GM10847 (cell line): ENCODE measurements around the gene A1BG.
A peak's percentile ranks its signal among the peaks of the same experiment; 100 is the strongest.

Experiments used
- POLR2A ChIP-seq: IDR thresholded peaks from 2 replicates; pipeline ENCODE4 v1.6.1; 2011; ENCODE audit not compliant: insufficient read length; ENCODE audit errors: extremely low read depth

The A1BG gene

GRCh38 chr19:58335630-58336029 lies 17.7 kb downstream of the A1BG start:
- TF ChIP-seq POLR2A: no peak

DNA sequence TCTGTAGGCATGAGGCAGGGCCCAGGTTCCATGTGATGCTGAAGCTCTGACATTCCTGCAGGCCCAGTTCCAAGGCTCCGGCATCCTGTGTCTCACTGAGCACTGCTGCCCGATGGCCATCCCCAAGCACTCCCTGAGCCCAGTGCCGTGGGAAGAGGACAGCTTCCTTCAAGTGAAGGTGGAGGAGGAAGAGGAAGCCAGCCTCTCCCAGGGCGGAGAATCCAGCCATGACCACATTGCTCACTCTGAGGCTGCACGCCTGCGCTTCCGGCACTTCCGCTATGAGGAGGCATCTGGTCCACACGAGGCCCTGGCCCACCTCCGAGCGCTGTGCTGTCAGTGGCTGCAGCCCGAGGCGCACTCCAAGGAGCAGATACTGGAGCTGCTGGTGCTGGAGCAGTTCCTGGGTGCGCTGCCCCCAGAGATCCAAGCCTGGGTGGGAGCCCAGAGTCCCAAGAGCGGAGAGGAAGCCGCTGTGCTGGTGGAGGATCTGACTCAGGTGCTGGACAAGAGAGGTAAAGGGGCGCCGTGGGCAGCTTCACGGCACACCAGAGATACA lies 18.5 kb downstream of the A1BG start:
- no peak for TF ChIP-seq POLR2A

DNA sequence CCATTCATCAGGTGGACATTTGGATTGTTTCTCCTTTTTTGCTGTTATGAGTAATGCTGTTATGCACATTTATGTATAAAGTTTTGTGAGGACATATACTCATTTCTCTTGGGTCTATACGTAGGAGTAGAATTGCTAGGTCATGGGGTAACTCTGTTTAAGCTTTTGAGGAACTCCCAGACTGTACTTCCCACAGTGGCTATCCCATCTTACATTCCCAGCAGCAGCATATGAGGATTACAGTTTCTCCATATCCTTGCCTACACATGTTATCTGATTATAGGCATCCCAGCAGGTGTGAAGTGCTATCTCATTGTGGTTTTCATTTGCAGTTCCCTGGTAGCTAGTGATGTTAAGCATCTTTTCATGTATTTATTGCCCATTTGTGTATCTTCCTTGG lies 20.6 kb downstream of the A1BG start:
- no peak for TF ChIP-seq POLR2A

DNA sequence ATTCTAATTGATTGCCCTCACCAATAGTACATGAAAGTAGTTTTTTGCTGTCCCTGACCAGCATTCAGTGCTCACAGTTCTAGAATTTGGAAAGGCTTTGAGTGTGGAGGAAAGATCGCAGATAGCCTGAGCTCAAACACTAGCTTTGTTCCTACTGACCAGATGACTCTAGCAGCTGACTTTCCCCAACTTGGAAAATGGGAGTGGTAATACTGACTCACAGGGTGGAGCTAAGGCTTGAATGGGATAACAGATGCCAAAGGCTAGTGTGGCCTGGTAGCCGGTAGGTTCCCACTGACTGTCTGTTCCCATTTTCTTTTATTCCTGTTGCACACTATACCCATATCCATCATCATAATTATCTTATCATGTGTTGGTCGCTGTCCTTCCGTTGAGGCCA lies 22.8 kb downstream of the A1BG start:
- TF ChIP-seq POLR2A: no peak

DNA sequence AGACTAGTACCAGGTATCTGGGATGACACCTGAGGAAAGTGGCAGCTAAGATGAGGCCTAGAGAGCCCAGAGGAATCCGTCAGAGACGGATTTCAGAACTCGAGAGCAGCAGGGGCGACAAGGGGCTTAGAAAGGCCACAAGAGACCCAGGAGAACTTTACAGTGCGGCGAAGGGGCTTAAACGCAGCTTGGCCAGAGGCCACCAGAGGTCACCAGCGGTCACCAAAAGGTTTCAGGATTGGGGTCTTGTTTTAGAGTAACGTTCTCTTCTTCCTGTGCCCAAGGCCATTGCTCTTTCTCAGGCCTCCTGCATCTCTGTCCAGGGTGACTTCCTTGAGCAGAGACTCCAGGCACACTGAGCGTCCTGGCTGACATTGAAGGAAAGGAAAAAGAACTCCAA lies 24.3 kb downstream of the A1BG start:
- no peak for TF ChIP-seq POLR2A

GRCh38 chr19:58326914-58327726 lies 26.2 kb downstream of the A1BG start, which contains the start of gene ZSCAN22:
TSS of gene ZSCAN22 (plus strand) at chr19:58326994. CDS start at chr19:58334803, 7,809 bp downstream.
- peak; percentile 44 for TF ChIP-seq POLR2A

DNA sequence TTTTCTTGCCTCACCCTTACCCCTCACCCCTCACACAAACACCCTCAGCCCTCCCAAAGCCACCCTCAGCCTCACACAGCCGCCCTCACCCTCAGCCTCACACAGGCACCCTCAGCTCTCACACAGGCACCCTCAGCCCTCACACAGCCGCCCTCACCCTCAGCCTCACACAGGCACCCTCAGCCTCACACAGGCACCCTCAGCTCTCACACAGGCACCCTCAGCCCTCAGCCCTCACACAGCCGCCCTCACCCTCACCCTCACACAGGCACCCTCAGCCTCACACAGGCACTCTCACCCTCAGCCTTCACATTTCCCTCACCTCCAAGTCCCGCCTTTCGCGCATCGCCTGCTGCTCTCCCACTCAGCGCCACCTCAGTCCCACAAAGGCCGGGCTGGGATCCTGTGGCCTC lies 26.8 kb downstream of the A1BG start:
- no peak for TF ChIP-seq POLR2A

DNA sequence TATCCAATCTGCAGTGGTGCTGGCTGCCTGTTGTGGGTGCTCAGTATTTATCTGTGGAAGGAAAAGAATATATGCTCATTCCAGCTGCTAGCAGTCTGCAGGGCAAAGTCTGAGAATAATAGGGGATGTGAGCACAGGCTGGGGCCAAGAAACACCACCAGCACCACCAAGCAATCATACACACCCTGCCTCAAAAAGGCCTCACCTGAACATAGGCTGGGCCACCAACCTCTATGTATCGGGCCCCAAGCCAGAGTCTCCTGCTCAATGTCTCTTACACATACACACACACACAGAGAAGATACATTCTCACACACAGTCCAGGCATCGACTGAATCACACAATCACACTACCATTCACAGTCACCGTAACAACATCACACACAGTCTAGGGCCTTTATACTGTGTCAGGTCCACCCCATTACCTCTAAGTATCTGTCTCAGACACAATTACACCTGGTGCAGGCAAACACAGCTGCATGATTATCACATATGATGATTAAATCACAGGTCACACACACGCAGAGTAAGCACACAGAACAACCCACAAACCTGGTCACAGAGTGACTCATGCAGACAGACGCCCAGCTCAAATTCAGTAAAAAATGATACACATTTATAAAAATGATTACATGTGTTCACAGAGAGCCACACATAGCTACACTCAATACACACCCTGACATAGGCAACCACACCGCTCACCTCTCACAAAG lies 27.8 kb downstream of the A1BG start:
- no peak for TF ChIP-seq POLR2A

DNA sequence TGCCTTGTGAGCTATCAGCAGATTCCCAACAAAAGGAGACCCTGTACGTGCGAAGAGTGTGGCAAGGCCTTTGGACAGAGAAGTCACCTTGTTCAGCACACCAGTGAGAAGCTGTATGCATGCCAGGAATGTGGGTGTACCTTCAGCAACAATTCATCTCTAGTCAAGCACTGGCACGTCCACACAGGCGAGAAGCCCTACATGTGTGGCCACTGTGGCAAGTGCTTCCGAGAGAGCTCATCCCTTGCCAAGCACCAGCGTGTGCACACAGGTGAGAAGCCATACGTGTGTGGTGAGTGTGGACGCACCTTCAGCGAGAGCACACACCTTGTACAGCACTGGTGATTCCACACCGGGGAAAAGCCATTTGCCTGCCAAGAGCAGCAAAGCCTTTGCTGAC lies 34.1 kb downstream of the A1BG start:
- no peak for TF ChIP-seq POLR2A

GRCh38 chr19:58318297-58318696 lies 35.0 kb downstream of the A1BG start:
- no peak for TF ChIP-seq POLR2A

GRCh38 chr19:58317476-58318072 lies 35.7 kb downstream of the A1BG start:
- no peak for TF ChIP-seq POLR2A

GRCh38 chr19:58315580-58315979 lies 37.7 kb downstream of the A1BG start:
- no peak for TF ChIP-seq POLR2A

DNA sequence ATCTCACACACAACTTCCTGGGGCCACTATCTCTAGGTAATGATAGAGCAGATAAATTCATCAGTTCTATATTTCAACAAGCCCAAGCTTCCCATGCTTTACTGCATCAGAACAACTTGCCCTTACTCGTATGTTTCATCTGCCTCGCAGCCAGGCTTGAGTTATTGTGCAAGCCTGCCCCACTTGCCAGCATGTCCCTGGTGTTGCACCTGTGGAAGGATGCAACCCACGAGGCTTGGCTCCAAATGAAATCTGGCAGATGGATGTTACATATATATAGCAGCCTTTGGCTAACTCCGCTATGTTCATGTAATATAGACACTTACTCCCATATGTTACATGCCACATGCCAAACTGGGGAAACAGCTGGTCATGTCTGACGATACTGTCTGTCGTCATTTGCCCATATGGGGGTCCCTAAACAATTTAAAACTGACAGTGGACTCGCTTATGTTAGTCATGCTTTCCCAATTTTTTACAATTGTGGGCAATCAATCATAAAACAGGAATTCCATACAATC lies 41.9 kb downstream of the A1BG start:
- TF ChIP-seq POLR2A: no peak

DNA sequence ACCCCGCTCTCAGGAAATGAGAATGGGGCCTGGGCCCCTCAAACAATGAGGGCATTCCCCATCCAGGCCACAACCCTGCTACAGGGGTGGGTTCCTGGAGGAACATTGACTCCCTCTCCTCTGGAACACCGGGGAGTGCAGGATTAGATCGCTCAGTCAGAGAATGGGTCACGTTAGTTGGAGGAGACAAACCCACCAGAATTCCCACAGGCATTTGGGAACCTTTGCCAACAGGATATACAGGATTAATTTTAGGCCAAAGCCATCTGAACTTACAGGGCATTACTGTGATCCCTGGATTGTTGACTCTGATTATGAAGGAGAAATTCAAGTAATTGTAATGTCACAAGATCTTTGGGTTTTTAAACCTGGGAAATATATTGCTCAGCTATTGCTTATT lies 45.6 kb downstream of the A1BG start:
- no peak for TF ChIP-seq POLR2A

- no peak for TF ChIP-seq POLR2A
Observed at GRCh38 chr19:58305932-58306323, 47.4 kb downstream of the A1BG start.
